PC-9 (cell line): Measurements from ENCODE around the gene SLC39A3. TPM values are rescaled to one million over a fixed set of nuclear protein-coding genes. Genes with fewer than 3 reads are reported as not detected.

ENCODE experiments used
- BruUV-seq: library from RNA; stranded (reverse); fragments of 400-500 nt; replicated peaks from 2 replicates; lab custom pipeline; 2021; lab: Mats Ljungman, UMichigan
- CTCF ChIA-PET: fragments of 300-600 bp; sonication (Branson Sonifier 250); formaldehyde crosslinking; loops from one replicate; lab custom pipeline; 2022; ENCODE audit warnings: antibody characterized with exemption; lab: Charles Lee
- POLR2A ChIA-PET: fragments of 300-600 bp; sonication (Branson Sonifier 250); formaldehyde crosslinking; loops from one replicate; lab custom pipeline; 2022; ENCODE audit warnings: antibody characterized with exemption; ENCODE audit not compliant: unreplicated experiment; lab: Charles Lee
- DNase-seq, 2 experiments: peaks; one replicate each; pipeline versions ENCODE4 v3.0.0 to v3.0.0-alpha.2; 2015 to 2022; ENCODE audit warnings: mixed read lengths in 1 of 2
- H2AFZ ChIP-seq: fragments of 200-600 bp; sonication (generic); 2 replicates; pipeline ENCODE4 v1.8.1; 2017; ENCODE audit warnings: antibody characterized with exemption
- H3F3A ChIP-seq: fragments of 200-600 bp; sonication (generic); 2 replicates; pipeline ENCODE4 v1.8.1; 2017; ENCODE audit warnings: antibody characterized with exemption, mild to moderate bottlenecking, low read depth; ENCODE audit not compliant: insufficient read depth
- H3K27ac ChIP-seq: fragments of 200-600 bp; sonication (generic); 2 replicates; pipeline ENCODE4 v1.6.1; 2016; ENCODE audit warnings: mixed run types
- H3K27me3 ChIP-seq: fragments of 200-600 bp; sonication (generic); 2 replicates; pipeline ENCODE4 v1.6.1; 2016; ENCODE audit warnings: low read depth, mixed run types; ENCODE audit not compliant: insufficient read depth
- H3K36me3 ChIP-seq: fragments of 200-600 bp; sonication (generic); 2 replicates; pipeline ENCODE4 v1.6.1; 2016; ENCODE audit warnings: low read depth, mixed run types
- H3K4me1 ChIP-seq: fragments of 200-600 bp; sonication (generic); replicated peaks from 2 replicates; pipeline ENCODE4 v1.6.1; 2016; ENCODE audit warnings: mixed run types; ENCODE audit not compliant: insufficient read depth
- H3K4me2 ChIP-seq: fragments of 200-600 bp; sonication (generic); 2 replicates; pipeline ENCODE4 v1.6.1; 2017; ENCODE audit warnings: mixed run types
- H3K4me3 ChIP-seq: fragments of 200-600 bp; sonication (generic); 2 replicates; pipeline ENCODE4 v1.6.1; 2016; ENCODE audit warnings: mixed run types
- H3K79me2 ChIP-seq: fragments of 200-600 bp; sonication (generic); 2 replicates; pipeline ENCODE4 v1.6.1; 2017; ENCODE audit warnings: low read depth, mixed run types
- H3K9me2 ChIP-seq: fragments of 200-600 bp; sonication (generic); 2 replicates; pipeline ENCODE4 v1.8.1; 2017; ENCODE audit warnings: mild to moderate bottlenecking; ENCODE audit not compliant: insufficient read depth
- H3K9me3 ChIP-seq: fragments of 200-600 bp; sonication (generic); 2 replicates; pipeline ENCODE4 v1.8.1; 2016; ENCODE audit warnings: low read depth; ENCODE audit not compliant: insufficient read depth
- H4K20me1 ChIP-seq: fragments of 200-600 bp; sonication (generic); 2 replicates; pipeline ENCODE4 v1.8.1; 2017; ENCODE audit not compliant: insufficient read depth
- EZH2 ChIP-seq: fragments of 200-600 bp; sonication (generic); IDR thresholded peaks from 2 replicates; pipeline ENCODE4 v1.8.0; 2017; ENCODE audit warnings: antibody characterized with exemption, low read depth
- intact Hi-C: fragments of 100-400 bp; cut with micrococcal nuclease; formaldehyde crosslinking; loops from one replicate; pipeline ENCODE4 v1.10.0; 2022; ENCODE audit not compliant: unreplicated experiment
- total RNA-seq: library from RNA; stranded (reverse); gene quantifications from 2 replicates; pipeline ENCODE4 v1.2.3, GENCODE V29; 2021
- TF ChIP-seq, protein P1 (sequence below): fragments of 200-600 bp; sonication (generic); conservative IDR thresholded peaks from 2 replicates; pipeline ENCODE4 v1.6.1; 2017; ENCODE audit warnings: mixed run types, antibody characterized with exemption, mild to moderate bottlenecking, moderate library complexity

The SLC39A3 gene
- total RNA-seq, 1 experiment from 2014 or later, result 21.6 TPM

DNA sequence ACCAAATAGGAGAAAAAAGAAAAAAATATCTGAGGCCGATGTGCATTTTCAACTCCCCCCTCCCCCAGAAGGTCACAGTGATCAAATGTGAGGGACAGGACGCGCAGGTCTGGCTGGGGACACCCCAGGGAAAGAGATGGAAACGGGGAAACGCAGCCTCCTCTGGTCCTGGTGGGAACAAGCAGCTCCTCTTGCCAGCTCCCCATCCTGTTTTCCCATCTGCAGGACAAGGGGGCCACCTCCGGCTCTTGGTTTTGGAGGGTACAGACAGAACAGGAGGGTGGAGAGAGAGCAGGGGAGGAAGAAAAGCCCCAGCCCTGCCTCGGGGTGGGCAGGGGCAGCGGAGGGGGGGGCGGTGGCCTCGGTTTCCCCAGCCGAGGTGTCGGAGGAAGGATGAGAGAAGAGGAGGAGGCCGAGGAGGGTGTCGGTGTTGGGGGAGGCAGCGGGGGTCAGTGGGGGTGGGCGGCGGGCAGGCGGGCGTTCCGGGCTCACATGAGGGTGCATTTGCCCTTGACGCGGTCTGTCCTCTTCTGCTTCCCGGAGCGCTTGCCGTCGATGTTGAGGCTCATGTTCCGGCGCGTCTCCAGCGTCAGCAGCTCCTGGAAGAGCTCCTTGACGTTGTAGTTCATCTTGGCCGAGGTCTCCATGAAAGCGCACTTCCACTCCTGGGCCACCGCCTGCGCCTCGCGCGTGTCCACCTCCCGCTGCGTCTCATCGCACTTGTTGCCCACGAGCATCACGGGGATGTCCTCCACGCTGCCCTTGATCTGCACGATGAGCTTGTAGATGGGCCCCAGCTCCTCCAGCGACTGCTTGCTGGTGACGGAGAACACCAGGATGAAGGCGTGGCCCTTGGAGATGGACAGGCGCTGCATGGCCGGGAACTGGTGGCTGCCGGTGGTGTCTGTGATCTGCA, 22.8 kb downstream of the SLC39A3 start:
- no peaks in the 10 kb centered on the region for H3K9me2 ChIP-seq
- no peaks in the 10 kb centered on the region for H3K9me3 ChIP-seq
- no peak overlapping the region for H2AFZ ChIP-seq
- no peaks in the 10 kb centered on the region for H4K20me1 ChIP-seq
- ChIA-PET POLR2A (no interaction called here), CTCF (no interaction called here)
- no TSS peak for BruUV-seq
- H3K27ac ChIP-seq, result no peak overlapping the region
- peaks cover 36% of the 10 kb centered on the region for H3K27me3 ChIP-seq
- intact Hi-C loops, result no loop called here
- H3K4me2 ChIP-seq, result no peak overlapping the region
- H3F3A ChIP-seq, result no peaks in the 10 kb centered on the region
- no peaks in the 10 kb centered on the region for H3K4me1 ChIP-seq
- H3K36me3 ChIP-seq, result no peaks in the 10 kb centered on the region
- no peaks in the 10 kb centered on the region for H3K79me2 ChIP-seq
- no peak for DNase-seq
- no peak for TF ChIP-seq EZH2
- TF ChIP-seq, protein P1, sequence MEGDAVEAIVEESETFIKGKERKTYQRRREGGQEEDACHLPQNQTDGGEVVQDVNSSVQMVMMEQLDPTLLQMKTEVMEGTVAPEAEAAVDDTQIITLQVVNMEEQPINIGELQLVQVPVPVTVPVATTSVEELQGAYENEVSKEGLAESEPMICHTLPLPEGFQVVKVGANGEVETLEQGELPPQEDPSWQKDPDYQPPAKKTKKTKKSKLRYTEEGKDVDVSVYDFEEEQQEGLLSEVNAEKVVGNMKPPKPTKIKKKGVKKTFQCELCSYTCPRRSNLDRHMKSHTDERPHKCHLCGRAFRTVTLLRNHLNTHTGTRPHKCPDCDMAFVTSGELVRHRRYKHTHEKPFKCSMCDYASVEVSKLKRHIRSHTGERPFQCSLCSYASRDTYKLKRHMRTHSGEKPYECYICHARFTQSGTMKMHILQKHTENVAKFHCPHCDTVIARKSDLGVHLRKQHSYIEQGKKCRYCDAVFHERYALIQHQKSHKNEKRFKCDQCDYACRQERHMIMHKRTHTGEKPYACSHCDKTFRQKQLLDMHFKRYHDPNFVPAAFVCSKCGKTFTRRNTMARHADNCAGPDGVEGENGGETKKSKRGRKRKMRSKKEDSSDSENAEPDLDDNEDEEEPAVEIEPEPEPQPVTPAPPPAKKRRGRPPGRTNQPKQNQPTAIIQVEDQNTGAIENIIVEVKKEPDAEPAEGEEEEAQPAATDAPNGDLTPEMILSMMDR, result no peak
- no peak overlapping the region for H3K4me3 ChIP-seq

DNA sequence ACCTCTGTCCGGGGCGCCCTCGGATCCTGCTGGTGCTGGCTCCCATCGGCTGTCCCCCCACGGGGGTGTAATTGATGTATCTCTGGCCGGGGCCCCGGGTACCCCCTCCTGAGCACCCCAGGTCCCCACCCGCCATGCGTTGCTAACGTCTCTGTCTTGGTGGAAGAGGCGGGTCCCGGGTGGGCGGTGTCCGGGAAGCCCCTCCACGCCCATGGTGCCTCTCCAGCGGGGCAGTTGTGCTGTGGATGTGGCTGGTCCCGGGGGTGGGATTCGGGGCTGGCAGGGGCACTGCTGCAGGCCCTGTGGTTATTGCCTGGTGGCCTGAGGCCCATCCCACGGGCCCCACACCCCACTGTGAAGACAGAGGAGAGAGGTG, 23.6 kb downstream of the SLC39A3 start:
- ChIA-PET CTCF (no interaction called here), POLR2A (no interaction called here)
- Histone ChIP-seq H3K36me3 (no peaks in the 10 kb centered on the region), H3K79me2 (no peaks in the 10 kb centered on the region), H3K27ac (no peak overlapping the region), H3K27me3 (peaks cover 30% of the 10 kb centered on the region), H3K9me2 (no peaks in the 10 kb centered on the region), H3K4me1 (no peaks in the 10 kb centered on the region), H4K20me1 (no peaks in the 10 kb centered on the region), H2AFZ (no peak overlapping the region), H3K4me2 (no peak overlapping the region), H3F3A (no peaks in the 10 kb centered on the region), H3K9me3 (no peaks in the 10 kb centered on the region), H3K4me3 (no peak overlapping the region)
- intact Hi-C loops, result no loop called here
- no peak for DNase-seq
- TF ChIP-seq, protein P1, result no peak
- TF ChIP-seq EZH2, result no peak
- no TSS peak for BruUV-seq

DNA sequence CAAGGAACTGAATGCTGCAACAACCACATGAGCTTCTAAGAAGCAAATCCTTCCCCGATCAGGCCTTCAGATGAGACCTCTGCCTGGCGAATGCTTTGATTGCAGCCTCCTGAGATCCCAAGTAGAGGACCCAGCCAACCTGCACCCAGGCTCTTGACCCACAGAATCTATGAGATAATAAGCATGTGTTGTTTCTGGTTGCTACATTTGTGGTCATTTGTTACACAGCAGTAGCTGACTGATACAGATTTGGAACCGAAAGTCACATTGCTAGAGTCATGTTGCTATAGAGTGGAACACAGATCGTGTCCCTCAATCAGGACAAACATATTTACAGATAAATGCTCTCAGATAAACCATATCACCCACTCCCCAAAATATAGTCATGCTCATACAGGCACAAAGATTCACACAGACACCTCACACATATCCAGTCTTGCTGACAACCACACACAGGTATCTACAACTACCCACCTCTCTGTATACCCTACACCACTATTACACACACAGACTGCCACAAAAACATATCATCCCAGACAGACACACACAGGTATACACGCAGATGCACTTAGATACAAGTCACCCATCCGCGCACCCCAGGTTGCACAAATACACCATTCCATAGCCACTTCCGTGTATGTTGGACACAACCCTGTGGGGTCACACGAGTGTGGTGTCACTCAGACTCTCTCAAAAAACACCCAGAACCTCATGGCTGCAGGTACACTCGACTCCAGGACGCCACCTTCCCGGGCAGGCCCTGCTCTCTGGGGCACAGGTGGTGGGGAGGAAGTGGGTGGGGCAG, 24.1 kb downstream of the SLC39A3 start:
- H3K4me1 ChIP-seq, result no peaks in the 10 kb centered on the region
- H2AFZ ChIP-seq, result no peak overlapping the region
- H3K9me3 ChIP-seq, result no peaks in the 10 kb centered on the region
- BruUV-seq, result no TSS peak
- intact Hi-C loops, result no loop called here
- DNase-seq, result no peak
- H3K79me2 ChIP-seq, result no peaks in the 10 kb centered on the region
- no peaks in the 10 kb centered on the region for H3F3A ChIP-seq
- no peak for TF ChIP-seq EZH2
- H3K27ac ChIP-seq, result no peak overlapping the region
- no peak overlapping the region for H3K4me2 ChIP-seq
- no peaks in the 10 kb centered on the region for H3K36me3 ChIP-seq
- ChIA-PET POLR2A (no interaction called here), CTCF (no interaction called here)
- no peak overlapping the region for H3K4me3 ChIP-seq
- H3K27me3 ChIP-seq, result peaks cover 29% of the 10 kb centered on the region
- H4K20me1 ChIP-seq, result no peaks in the 10 kb centered on the region
- H3K9me2 ChIP-seq, result no peaks in the 10 kb centered on the region
